HG02623 (cell line): Measurements from ENCODE around the gene PARM1.

ENCODE experiments used
- ATAC-seq: cut with Tn5 transposase; IDR thresholded peaks from one replicate; pipeline ENCODE4 v1.9.1; 2021; ENCODE audit warnings: moderate library complexity; ENCODE audit not compliant: unreplicated experiment

The PARM1 gene

DNA sequence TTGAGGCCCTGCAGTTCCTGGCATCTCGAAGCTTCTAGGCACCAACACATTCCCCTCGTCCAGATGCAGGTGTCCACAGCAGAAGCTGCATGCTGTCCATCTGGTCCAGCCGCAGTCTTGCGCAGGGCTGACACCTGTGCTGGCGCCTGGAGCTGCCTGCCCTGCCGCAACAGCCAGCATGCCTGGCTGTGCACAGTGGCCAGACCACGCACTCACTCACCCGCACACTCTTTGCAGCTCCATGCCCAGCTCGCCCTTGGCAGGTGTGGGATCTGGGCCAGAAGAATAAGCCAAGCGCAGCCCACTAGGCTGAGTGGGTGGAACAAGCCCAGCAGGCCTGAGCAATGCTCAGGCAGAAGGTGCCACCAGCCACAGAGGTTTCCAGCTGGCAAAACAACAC, 125.6 kb downstream of the PARM1 start:
- no peak for ATAC-seq

DNA sequence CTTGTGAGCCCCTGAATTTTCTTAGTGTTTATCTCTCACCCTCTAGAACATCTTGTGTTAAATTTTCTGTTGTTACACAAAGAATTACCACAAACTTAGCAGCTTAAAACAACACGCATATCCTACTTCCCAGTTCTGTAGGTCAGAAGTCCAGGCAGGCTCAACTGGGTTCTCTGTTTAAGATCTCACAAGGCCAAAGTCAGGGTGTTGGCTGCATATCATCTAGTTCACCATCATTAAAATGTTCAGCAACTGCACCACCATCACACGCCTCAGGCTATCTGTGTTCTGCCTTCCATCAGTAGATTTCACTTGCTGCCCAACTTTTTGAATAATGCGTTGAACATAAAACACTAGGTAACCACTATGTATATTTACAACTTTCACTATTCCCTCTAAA, 130.5 kb downstream of the PARM1 start:
- ATAC-seq: no peak

DNA sequence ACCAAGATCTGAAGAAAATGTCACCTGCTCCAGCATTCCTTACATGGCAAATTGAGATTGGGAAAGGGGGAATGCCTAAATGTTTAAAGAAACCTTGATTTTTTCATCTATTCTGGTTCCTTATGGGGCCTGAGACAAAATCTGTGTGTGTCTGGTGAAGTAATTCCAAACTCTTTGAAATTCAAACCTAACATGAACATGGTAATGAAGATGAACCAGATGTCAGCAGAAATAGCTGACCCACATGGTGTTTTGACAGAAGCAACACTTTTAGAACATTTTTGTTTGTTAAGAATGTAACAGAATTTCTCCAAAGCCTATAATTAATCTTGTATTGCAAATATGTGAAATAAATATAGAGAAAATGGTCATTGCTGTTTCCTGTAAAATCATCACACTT, 133.0 kb downstream of the PARM1 start:
- no peak for ATAC-seq

DNA sequence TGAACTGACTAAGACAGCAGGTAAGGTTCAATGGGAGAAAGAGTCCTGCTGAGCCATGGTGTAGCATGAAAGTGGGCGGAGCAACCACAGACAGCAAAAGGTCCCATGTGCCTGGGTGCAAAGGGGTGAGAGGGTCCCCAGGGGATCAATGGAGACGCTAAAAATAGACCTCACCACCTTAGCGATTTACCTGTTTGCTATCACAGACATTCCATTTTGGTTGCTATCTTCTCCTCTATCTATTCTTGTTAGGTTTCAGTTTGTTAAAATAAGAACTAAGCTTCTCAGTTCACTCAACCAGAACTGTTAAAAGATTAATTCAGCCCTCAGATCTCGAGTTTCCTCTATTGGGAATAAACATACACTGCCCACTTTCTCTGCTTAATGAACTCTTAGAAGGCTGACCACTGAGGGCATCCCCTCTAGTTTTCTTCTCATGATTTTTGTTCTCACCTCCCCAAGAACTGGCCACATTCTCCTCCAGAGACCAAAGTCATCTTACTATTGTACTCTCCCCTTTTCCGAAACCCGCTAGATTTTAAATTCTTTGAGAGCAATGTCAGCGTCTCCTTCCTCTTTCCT, 136.7 kb downstream of the PARM1 start:
- ATAC-seq: no peak

DNA sequence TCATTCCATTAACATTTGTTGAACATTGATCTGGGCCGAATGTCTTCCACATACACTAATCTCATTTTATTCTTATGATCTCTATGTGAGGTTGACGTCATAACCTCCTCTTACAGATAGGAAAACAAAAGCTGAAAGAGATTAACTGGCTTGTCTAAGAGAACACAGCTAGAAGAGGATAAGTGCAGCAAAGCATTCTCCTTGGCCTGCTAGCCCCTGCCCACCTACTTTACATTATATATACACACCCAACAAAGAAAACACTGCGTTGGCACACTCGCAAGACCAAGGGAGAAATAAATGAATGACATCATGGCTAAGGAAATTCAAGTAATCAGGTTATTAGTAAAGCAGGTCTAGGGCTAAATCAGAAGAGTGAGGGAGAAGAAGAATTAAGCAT, 138.4 kb downstream of the PARM1 start:
- ATAC-seq: no peak

DNA sequence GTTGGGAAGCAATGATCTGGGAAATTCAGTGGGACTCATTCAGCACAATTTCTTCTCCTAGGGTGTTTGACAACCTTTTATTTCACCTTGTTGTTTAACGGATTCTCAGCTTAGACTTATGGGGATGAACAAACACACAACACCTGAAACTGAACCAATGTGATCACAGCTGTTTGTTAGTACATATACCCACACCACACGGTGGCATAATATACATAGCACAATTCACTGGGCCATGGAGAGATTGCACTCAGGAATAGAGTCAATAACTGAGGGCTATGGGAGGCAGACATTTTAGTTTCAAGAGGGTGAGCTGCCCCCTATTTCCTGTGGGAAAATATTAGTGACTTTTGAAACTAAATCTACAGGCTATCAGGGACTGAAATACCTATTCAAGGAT, 148.0 kb downstream of the PARM1 start:
- no peak for ATAC-seq

DNA sequence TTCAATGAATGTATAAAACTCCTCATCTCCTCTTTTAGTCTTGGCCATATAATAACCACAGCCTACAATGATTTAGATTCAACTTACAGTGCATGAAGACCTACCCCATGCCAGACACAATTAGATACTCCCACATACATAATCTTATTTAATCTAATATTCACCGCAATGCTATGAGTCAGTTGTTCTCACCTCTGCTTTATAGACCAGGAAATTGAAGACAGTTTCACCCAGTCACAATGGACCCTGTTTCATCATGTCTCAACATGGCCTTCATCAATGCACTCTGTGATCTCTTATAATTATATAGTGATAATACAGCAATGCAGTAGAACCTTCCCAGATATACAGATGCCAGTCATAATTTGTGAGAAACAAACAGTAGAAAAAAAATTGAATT, 148.6 kb downstream of the PARM1 start:
- no peak for ATAC-seq

DNA sequence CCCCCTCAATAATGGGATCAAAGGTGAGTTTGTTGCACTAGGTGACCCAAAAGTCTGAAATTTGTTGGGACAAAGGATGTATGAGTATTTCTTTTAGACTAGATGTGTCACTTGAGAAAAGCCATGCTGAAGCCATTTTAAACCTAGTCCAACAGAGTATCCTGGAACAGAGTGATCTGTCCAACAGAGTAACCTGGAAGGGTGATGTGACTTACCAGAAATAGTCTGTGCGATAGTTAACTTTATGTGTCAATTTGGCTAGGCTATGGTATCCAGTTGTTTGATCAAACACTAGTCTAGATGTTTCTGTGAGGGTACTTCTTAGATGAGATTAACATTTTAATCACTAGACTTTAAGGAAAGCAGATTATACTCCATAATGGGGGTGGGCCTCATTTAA, 154.5 kb downstream of the PARM1 start:
- ATAC-seq: no peak

DNA sequence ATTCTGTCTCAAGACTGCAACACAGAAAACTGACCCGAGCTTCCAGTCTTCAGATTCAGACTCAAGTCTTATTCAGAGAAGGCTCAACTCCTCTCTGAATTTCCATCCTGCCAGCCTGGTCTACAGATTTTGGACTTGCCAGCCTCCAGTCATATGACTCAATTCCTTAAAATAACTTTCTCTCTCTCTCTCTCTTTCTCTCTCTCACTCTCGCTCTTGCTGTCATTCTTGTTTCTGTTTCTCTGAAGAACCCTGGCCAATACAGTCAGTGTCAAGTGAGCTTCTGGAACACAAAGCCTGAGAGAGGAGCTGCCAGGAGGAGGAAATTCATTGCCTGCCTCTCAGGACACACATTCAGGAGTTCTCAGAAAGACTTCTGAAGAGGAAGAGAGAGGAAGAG, 154.9 kb downstream of the PARM1 start:
- ATAC-seq: no peak

DNA sequence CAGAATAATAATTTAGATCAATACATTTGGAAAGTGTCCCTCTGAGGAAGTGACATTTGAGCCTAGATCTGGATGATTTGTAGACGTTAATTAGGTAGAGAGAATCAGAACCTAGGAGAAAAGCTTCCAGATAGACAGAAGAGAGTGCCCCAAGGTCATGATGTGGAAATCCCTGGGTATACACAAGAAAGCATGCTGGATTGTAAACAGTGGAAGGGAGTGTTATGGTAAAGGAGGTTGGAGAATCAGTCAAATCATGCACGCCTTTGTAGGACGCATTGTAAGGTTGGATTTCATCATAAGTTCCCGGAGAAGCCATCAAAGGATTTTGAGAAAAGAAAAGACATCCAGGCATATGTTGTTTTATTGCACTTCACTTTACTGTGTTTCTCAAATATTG, 156.3 kb downstream of the PARM1 start:
- no peak for ATAC-seq

DNA sequence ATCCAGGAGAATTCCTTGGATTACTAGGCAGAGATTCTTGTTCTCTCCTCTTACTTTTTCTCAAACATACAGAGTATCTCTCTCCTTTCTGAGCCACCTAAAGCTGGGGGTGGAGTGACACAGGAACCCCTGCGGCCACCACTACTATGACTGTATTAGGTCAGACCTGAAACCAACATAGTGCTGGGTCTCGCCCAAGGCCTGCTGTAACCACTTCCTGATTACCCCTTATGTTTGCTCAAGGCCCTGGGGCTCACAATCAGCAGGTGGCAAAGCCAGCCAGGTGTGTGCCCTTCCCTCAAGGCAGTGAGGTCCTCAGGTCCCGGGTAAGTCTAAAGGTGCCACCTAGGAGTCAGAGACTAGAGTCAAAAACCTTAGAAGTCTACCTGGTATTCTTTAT, 166.4 kb downstream of the PARM1 start:
- peak; percentile 92 for ATAC-seq
